Liver (tissue), 9 donors: ENCODE data around the gene FPR3. TPM values are rescaled to one million over a fixed set of nuclear protein-coding genes. Genes with fewer than 3 reads are reported as not detected.

Experiments
- DNase-seq: peaks from one replicate; pipeline ENCODE4 v3.0.0-alpha.2; 2017; ENCODE audit warnings: low spot score
- H3K27ac ChIP-seq, 2 donors: one replicate each; pipeline ENCODE4 v1.7.0; 2013; ENCODE audit warnings: inconsistent platforms in 2 of 2, low read length in 2 of 2, control low read depth in 1 of 2, low read depth in 1 of 2, mild to moderate bottlenecking in 1 of 2
- H3K27me3 ChIP-seq, 4 donors: one replicate each; pipeline versions ENCODE4 v1.6.1 to v1.7.0; 2013; ENCODE audit warnings: low read length in 3 of 4, inconsistent platforms in 1 of 4, mild to moderate bottlenecking in 1 of 4, moderate library complexity in 1 of 4; ENCODE audit not compliant: control insufficient read depth in 4 of 4, insufficient read depth in 4 of 4
- H3K36me3 ChIP-seq, 4 donors: one replicate each; pipeline versions ENCODE4 v1.6.1 to v1.7.0; 2013; ENCODE audit warnings: low read length in 3 of 4, mild to moderate bottlenecking in 3 of 4, low read depth in 1 of 4, moderate library complexity in 1 of 4; ENCODE audit not compliant: control insufficient read depth in 4 of 4, insufficient read depth in 3 of 4
- H3K4me1 ChIP-seq, 4 donors: one replicate each; pipeline versions ENCODE4 v1.6.1 to v1.7.0; 2013; ENCODE audit warnings: low read length in 3 of 4, mild to moderate bottlenecking in 3 of 4, moderate library complexity in 1 of 4; ENCODE audit not compliant: control insufficient read depth in 4 of 4, insufficient read depth in 4 of 4
- H3K4me3 ChIP-seq, 3 donors: one replicate each; pipeline versions ENCODE4 v1.6.1 to v1.7.0; 2013; ENCODE audit warnings: low read length in 3 of 3, control low read depth in 1 of 3, low read depth in 1 of 3, mild to moderate bottlenecking in 1 of 3
- H3K9ac ChIP-seq, 2 donors: one replicate each; pipeline ENCODE4 v1.7.0; 2013; ENCODE audit warnings: low read length in 2 of 2, mild to moderate bottlenecking in 2 of 2, moderate library complexity in 2 of 2, control low read depth in 1 of 2, low read depth in 1 of 2
- H3K9me3 ChIP-seq, 4 donors: one replicate each; pipeline versions ENCODE4 v1.6.1 to v1.7.0; 2013; ENCODE audit warnings: low read length in 3 of 4; ENCODE audit not compliant: control insufficient read depth in 4 of 4
- EGR1 ChIP-seq, 2 donors: IDR thresholded peaks; 2 replicates each; pipeline ENCODE4 v1.6.1; 2016 to 2018; ENCODE audit warnings: antibody characterized with exemption in 2 of 2, low read depth in 2 of 2
- FOXA1 ChIP-seq: IDR thresholded peaks from 2 replicates; pipeline ENCODE4 v1.6.1; 2016; ENCODE audit warnings: antibody characterized with exemption
- GABPA ChIP-seq, 2 donors: IDR thresholded peaks in 1 of 2; conservative IDR thresholded peaks in 1 of 2; 2 replicates each; pipeline ENCODE4 v1.6.1; 2016; ENCODE audit warnings: antibody characterized with exemption in 2 of 2, mild to moderate bottlenecking in 1 of 2, moderate library complexity in 1 of 2
- HNF4A ChIP-seq, 2 donors: conservative IDR thresholded peaks; 2 replicates each; pipeline ENCODE4 v1.6.1; 2016; ENCODE audit warnings: antibody characterized with exemption in 2 of 2, mild to moderate bottlenecking in 2 of 2
- NR2F2 ChIP-seq: IDR thresholded peaks from 2 replicates; pipeline ENCODE4 v1.6.1; 2016; ENCODE audit warnings: antibody characterized with exemption
- RAD21 ChIP-seq, 2 donors: IDR thresholded peaks; 2 replicates each; pipeline ENCODE4 v1.6.1; 2016; ENCODE audit warnings: antibody characterized with exemption in 2 of 2, mild to moderate bottlenecking in 2 of 2
- RXRA ChIP-seq, 2 donors: IDR thresholded peaks; 2 replicates each; pipeline ENCODE4 v1.6.1; 2017 to 2018; ENCODE audit warnings: antibody characterized with exemption in 2 of 2, mild to moderate bottlenecking in 1 of 2
- YY1 ChIP-seq: IDR thresholded peaks from 2 replicates; pipeline ENCODE4 v1.6.1; 2016; ENCODE audit warnings: antibody characterized with exemption, mild to moderate bottlenecking
- ZBTB33 ChIP-seq: IDR thresholded peaks from 2 replicates; pipeline ENCODE4 v1.6.1; 2016; ENCODE audit warnings: antibody characterized with exemption
- WGBS: extraction: QIAGEN DNeasy Blood & Tissue Kit; methylation state at CpG from one replicate; pipeline ENCODE4 v1.1.7; 2013; 5-methylcytosine and 5-hydroxymethylcytosine counted together
- polyA plus RNA-seq, 2 donors: library from polyadenylated mRNA; stranded (reverse) in 1 of 2; unstranded in 1 of 2; fragments of 200-250 nt in 1 of 2; fragments of >200 nt in 1 of 2; fragmentation: Nextera tagmentation in 1 of 2; extraction: Ambion mirVana in 1 of 2; gene quantifications; one replicate each; pipeline versions ENCODE4 v1.2.1 to v1.2.3, GENCODE V29; 2013 to 2015
- total RNA-seq, 2 donors: library from RNA; depleted of rRNA; stranded (reverse); fragments of >200 nt; gene quantifications; one replicate each; pipeline ENCODE4 v1.2.3, GENCODE V29; 2014
- TF ChIP-seq, protein P1 (sequence below): fragments of 150-350 bp; IDR thresholded peaks from 2 replicates; pipeline ENCODE4 v1.5.1; 2017; ENCODE audit warnings: improper control_type of control experiment, low read depth, low read length; ENCODE audit not compliant: missing input control
- TF ChIP-seq, protein P2 (sequence below): IDR thresholded peaks from 2 replicates; pipeline ENCODE4 v1.6.1; 2016; ENCODE audit warnings: antibody characterized with exemption
- TF ChIP-seq, protein P3 (sequence below): IDR thresholded peaks from 2 replicates; pipeline ENCODE4 v1.6.1; 2016; ENCODE audit warnings: antibody characterized with exemption, mild to moderate bottlenecking
- donor health status: healthy.
- donor health status: healthy.
- donor health status: healthy.
- donor health status: healthy.
- donor health status: healthy.

FPR3 gene
- total and polyA plus RNA-seq, 4 donors: 1.0 to 7.8 (median 4.1) TPM

- TF ChIP-seq, protein P1, sequence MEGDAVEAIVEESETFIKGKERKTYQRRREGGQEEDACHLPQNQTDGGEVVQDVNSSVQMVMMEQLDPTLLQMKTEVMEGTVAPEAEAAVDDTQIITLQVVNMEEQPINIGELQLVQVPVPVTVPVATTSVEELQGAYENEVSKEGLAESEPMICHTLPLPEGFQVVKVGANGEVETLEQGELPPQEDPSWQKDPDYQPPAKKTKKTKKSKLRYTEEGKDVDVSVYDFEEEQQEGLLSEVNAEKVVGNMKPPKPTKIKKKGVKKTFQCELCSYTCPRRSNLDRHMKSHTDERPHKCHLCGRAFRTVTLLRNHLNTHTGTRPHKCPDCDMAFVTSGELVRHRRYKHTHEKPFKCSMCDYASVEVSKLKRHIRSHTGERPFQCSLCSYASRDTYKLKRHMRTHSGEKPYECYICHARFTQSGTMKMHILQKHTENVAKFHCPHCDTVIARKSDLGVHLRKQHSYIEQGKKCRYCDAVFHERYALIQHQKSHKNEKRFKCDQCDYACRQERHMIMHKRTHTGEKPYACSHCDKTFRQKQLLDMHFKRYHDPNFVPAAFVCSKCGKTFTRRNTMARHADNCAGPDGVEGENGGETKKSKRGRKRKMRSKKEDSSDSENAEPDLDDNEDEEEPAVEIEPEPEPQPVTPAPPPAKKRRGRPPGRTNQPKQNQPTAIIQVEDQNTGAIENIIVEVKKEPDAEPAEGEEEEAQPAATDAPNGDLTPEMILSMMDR: no peak
- TF ChIP-seq EGR1 (IDR thresholded peaks at IDR 0.05; ENCODE audit: low read depth in 2 of 2) (no peak), RXRA (IDR thresholded peaks at IDR 0.05) (no peak), YY1 (no peak), HNF4A (conservative IDR thresholded peaks at IDR 0.05) (no peak)
- TF ChIP-seq, protein P2, sequence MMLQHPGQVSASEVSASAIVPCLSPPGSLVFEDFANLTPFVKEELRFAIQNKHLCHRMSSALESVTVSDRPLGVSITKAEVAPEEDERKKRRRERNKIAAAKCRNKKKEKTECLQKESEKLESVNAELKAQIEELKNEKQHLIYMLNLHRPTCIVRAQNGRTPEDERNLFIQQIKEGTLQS: no peak
- H3K27me3 ChIP-seq: no peaks in the 10 kb centered on the region
- H3K27ac ChIP-seq: peak overlapping the region in 1 of 2 donors; percentile 50
- peaks cover 0 to 3% (median 1%) of the 10 kb centered on the region in 4 donors for H3K9me3 ChIP-seq
- no peak overlapping the region for H3K4me3 ChIP-seq
- 81% methylated on average over 6 of the region's 6 CpGs for WGBS
- peaks cover 0 to 2% (median 0%) of the 10 kb centered on the region in 4 donors for H3K4me1 ChIP-seq
- no peaks in the 10 kb centered on the region for H3K36me3 ChIP-seq
- H3K9ac ChIP-seq: no peak overlapping the region
- no peak for DNase-seq
Measured at GRCh38 chr19:51754109-51754508, 40.8 kb upstream of the FPR3 start.

- Histone ChIP-seq H3K9me3 (peaks cover 0 to 3% (median 1%) of the 10 kb centered on the region in 4 donors), H3K9ac (no peak overlapping the region), H3K27me3 (no peaks in the 10 kb centered on the region), H3K4me3 (no peak overlapping the region), H3K27ac (peak overlapping the region; percentile 41 to 50), H3K36me3 (no peaks in the 10 kb centered on the region), H3K4me1 (peaks cover 0 to 2% (median 0%) of the 10 kb centered on the region in 4 donors)
- WGBS: 74% methylated on average over 4 of the region's 4 CpGs
- TF ChIP-seq YY1: no peak
- TF ChIP-seq ZBTB33: no peak
- TF ChIP-seq, protein P3, sequence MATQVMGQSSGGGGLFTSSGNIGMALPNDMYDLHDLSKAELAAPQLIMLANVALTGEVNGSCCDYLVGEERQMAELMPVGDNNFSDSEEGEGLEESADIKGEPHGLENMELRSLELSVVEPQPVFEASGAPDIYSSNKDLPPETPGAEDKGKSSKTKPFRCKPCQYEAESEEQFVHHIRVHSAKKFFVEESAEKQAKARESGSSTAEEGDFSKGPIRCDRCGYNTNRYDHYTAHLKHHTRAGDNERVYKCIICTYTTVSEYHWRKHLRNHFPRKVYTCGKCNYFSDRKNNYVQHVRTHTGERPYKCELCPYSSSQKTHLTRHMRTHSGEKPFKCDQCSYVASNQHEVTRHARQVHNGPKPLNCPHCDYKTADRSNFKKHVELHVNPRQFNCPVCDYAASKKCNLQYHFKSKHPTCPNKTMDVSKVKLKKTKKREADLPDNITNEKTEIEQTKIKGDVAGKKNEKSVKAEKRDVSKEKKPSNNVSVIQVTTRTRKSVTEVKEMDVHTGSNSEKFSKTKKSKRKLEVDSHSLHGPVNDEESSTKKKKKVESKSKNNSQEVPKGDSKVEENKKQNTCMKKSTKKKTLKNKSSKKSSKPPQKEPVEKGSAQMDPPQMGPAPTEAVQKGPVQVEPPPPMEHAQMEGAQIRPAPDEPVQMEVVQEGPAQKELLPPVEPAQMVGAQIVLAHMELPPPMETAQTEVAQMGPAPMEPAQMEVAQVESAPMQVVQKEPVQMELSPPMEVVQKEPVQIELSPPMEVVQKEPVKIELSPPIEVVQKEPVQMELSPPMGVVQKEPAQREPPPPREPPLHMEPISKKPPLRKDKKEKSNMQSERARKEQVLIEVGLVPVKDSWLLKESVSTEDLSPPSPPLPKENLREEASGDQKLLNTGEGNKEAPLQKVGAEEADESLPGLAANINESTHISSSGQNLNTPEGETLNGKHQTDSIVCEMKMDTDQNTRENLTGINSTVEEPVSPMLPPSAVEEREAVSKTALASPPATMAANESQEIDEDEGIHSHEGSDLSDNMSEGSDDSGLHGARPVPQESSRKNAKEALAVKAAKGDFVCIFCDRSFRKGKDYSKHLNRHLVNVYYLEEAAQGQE: no peak
- TF ChIP-seq FOXA1: no peak
- no peak for TF ChIP-seq NR2F2
- TF ChIP-seq GABPA (IDR thresholded peaks at IDR 0.05 in 1 of 2, conservative IDR thresholded peaks at IDR 0.05 in 1 of 2): no peak
- TF ChIP-seq, protein P1: no peak
- no peak for TF ChIP-seq RXRA (IDR thresholded peaks at IDR 0.05)
- no peak for TF ChIP-seq RAD21 (IDR thresholded peaks at IDR 0.05)
- no peak for DNase-seq
Measured at GRCh38 chr19:51754770-51755169, 40.2 kb upstream of the FPR3 start.
